Fibroblast of peridontal ligament (primary cell): ENCODE measurements around the gene CCDC38.

Experiments used
- DNase-seq: peaks from one replicate; pipeline ENCODE4 v3.0.0-alpha.2; 2010; ENCODE audit errors: extremely low read depth

The CCDC38 gene

DNA sequence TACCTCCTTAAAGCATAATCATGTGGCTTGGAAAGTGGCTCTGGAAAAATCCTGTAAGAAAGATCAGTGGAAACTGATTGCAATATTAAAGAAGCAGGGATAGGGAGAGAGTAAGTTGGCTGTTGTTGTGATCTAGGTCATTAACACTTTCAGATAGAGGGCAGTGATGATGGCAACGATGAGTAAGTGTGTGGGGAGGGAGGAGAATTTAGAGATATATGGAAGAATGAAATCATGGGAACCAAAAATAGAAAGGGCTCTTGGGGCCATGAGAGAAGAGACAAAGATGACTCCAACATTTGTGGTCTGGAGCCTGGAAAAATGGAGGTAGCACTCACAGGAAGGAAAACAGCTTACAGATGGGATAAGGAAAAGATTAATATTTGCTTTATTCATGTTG is 60.3 kb downstream of the CCDC38 start:
- DNase-seq = peak; percentile 43

DNA sequence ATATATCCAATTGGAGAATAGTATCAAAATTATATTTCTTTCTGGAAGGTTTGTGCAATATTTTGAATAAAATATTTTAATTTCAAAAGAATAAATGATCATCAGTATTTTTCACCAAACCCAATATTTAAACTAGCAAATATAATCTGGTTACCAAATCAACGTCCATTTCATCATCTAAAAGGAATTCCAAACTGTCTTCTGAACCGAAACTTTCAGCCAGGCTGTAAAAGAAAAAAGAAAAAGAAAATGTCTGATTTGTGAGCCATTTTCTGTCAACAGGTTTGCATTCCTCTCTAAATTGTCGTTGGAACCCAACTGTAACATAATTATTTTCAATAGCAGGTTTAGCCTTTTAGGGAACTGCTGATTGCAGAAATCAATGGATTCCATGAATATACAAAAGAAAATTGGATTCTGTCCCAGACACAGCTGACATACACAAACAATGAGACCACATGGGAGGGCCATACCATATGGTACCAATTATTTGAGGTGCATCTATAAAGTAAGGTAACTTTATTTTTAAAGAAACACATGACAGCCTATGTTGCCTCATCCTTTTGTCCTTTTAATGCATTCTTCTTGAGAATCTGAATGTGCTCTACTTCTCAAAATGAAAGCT is 61.0 kb downstream of the CCDC38 start:
- DNase-seq = peak; percentile 71

DNA sequence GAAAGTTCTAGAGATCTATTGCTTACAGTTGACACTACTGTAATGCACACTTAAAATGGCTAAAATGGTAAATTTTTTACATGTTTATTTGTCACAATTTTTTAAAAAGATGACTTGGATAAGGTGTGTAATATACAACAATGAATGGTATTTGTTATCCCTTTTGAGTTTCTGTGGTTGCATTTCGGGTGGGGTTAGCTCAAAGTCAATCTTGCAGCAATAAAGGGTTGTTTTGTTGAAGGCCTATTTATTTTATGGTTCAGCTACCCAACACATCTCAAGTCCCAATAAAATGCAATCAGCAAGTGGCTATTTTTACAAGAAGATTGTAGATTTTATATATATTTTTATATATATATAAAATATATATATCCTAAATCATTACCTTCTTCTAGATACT is 61.5 kb downstream of the CCDC38 start:
- DNase-seq = no peak

DNA sequence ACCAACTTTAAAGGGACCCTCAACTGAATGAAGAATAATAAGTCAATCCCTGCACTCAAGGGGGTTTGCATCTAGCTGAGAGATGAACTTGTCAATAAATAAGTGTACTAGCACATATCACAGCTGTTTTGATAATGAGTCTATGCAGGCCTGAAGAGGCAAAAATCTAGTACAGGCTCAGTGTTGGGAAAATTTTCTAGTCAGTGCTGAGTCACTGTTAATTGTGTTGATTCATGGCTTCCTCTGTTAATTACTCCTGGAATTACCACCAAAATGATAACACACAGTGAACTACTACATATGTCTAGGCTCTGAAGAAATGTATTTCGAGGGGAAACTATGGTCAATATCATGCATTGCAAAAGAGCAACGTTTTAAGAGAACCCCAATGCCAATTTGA is 64.8 kb downstream of the CCDC38 start:
- DNase-seq = peak; percentile 20

DNA sequence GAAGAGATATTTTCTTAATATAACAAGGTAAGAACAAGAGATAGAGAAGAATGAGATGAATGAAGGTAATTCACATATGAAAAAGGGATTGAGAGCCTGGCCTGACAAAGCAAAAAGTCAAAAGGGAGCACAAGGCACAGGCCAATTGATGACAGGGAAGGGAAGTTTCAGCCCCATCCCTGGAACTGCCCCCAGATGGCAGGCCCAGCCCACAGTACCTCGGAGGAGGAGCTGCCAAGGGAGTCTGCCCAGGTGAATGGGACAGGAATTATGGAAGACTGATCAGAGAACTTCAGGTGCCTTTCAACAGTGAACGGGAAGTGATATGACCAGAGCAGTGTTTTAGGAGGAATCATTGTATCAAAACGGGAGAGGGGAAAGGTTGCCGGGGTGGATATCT is 68.0 kb downstream of the CCDC38 start:
- DNase-seq = no peak

DNA sequence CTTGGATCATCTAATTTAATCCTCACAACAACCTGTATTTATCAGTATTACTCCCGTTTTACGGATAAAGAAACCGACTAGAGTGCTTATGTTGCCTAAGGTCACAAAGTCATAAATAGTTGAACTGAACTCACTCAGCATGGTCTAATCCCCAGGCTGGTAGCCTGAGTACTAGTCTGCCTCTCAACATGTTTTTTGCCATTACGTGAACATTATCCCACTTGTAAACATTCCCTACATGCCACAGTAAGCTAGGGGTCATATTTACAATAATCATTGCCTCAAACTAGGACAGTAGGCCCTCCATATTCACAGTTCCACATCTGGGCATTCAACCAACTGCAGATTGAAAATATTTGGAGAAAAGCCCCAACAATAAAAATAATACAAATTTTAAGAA is 71.5 kb downstream of the CCDC38 start:
- no peak for DNase-seq

DNA sequence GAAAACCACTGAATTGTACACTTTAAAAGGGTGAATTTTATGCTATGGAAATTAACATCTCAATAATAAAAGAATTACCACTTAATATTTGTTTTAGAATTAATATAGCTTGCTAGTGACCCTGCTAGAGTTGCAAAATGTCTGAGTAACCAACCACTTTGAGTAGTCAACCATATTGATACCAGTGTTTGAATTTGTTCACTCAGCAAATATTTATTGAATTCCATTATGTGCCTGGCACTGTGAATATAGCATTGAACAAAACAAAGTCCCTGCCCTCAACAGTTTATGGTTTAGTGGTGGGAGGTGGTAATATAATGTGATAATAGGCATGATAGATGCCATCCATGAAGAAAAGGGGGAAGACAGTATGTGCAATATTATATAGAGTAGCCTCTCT is 79.1 kb downstream of the CCDC38 start:
- DNase-seq = no peak

DNA sequence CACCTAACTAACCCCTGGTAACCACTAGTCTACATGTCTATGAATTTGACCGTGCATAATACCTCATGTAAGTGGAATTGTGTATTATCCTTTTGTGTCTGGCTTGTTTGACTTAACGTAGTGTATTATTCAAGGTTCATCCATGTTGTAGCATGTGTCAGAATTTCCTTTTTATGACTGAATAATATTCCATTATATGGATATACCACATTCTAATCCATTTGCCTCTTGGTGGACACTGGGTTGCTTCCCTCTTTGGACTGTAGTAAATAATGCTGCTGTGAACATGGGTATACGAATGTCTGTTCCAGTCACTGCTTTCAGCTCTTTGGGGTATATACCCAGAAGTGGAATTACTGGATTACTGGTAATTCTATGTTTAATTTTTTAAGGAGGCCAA is 80.4 kb downstream of the CCDC38 start:
- no peak for DNase-seq

DNA sequence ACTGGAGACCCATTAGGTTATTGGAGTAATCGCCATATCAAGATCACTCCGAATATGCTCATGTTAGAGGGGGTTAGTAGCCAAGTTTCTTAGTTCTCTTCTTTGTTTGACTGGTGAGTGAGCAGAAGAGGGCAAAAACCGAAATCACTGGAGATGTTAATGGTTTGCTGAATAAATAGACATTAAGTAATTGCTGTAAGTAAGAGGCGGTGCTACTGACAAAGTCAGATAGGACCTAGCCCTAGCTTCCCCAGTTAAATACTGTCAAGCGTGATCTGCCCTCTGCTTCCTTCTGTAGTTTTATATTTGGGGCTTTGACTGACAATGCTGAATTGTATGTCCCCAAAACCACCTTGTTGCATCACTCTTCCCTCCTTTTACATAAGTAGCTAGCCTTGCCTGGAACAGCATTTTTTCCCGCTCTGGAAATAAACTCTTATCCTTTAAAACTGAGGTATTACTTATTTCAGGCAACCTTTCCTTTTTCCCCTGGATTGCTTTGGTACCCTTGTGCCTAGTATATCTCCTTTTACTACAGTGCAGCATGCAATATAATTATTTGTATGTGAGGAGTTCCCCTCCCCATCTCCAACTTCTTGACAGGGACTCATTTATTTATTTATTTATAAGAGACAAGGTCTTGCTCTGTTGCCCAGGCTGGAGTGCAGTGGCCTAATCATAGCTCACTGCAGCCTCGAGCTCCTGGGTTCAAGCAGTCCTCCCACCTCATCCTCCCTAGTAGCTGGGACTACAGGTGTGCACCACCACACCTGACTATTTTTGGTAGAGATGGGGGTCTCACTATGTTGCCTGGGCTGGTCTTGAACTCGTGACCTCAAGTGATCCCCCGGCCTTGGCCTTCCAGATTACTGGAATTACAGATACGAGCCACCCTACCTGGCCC is 82.2 kb downstream of the CCDC38 start:
- peak; percentile 3 for DNase-seq

DNA sequence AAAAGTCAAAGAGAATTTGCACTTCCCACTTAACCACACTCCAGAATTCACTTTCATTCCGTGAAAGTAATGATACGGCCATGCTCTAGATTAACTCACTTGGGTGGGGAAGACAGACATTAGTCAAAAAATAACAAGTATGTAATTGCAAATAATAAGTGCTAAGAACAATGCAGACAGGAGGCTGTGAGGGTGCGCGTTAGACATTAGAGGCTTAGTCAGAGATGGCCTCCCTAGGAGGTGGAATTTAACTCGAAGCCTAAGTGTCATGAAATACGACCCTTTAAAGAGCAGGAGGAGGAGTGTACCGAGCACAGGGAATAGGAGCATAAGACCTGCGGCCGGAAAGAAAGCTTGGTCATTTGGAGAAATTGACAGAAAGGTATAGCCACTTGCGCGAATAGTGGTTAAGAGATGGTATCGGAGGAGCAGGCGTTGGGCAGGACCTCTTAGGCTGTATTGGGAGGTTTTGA is 83.0 kb downstream of the CCDC38 start:
- DNase-seq = peak; percentile 33

DNA sequence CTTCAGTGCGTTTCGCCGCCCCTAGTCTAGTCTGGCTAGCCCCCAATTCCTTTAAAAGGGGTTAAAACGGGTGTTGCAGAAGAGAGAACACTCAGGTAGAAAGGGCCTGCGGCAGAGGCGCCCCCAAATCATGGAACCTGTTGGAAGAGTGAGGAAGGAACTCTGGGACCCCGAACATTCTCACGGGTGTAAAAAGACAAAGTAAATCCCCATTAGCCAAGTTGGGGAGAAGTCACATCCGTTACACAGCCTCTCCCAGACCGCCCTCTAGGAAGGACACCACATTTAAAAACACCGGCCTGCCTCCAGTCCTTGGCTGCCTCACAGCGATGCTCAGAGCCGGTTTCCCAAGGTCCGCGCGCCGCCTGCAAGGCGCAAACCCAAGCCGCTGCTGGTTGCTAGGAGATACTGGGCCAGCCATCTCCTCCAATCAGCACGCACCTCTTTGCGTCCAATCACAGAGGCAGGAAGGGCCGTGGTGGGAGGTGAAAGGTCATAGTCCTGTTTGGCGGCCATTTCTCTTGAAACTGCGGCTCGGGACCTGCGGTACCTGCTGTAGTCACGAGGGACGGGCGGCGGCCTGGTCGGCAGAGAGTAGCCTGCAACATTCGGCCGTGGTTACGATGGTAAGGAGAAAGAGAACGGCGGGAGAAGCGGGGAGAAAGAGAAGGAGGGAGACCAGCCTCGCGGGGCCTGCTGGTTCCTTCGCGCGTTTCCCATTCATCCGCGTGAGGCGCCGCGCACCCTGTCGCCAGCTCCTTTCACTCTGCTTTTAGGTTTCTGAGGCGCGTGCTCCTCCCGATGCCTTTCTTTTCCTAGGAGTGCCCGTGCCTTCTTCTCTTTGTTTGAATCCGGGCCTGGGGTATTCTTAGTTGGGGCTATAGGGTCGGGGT is 83.7 kb downstream of the CCDC38 start, which contains the start of gene SNRPF:
SNRPF (plus strand) TSS at position 502 of the 893 bp plus-strand sequence; CDS start at position 624, 122 bp downstream.
- DNase-seq = peak; percentile 97

DNA sequence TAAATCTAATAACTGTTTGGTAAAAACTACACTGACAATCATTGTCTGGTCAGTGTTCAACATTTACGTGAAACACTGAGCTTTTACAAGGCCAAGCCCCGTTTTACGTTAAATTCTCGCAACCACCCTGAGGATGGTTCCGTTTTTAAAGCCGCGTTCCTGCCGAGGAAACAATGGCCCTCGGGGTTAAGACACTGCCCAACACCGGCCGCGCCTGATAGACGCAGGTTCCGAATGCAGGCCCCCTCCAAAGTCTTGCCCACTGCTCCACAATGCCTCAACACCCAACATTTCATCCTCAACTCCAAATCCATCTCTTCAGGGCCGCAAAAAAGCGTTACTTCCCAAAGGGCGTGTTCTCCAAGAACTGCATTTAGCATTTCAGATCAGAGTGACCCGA is 84.6 kb downstream of the CCDC38 start:
- no peak for DNase-seq

DNA sequence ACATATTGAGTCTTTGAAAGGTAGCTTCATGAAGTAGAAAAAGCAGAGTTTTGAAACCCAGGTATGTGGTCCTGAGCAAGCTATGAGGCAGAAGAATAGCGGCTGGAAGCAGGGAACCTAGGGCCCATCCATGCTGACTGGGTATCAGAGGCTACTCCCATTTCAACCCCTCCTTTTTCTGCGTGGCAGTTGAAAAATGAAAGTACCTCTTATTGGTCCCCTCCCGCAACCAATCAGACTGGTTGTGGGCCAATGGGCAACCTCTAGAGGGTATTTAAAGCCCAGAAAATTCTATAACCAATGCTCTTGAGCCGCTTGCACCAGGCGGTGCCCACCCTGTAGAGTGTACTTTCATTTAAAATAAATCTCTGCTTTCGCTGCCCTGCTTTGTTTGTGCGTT is 85.3 kb downstream of the CCDC38 start:
- DNase-seq = no peak

DNA sequence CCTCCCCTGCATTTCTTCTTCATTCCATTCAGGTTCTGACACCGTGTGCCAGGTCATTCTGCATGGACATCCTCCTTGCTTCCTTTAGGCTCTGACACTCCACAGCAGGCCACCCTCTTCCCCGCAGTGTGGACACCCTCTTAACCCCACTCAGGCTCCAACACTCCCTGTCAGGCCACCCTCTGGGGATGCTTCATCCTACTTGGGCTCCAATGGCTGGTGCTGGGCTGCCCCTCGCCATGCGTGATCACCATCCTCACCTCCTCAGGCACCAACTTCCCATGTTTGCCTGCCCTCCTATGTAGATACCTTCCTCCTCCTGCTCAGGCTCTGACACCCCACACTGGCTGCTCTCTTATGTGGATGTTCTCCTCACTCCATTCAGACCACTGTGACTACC is 90.3 kb downstream of the CCDC38 start:
- no peak for DNase-seq

DNA sequence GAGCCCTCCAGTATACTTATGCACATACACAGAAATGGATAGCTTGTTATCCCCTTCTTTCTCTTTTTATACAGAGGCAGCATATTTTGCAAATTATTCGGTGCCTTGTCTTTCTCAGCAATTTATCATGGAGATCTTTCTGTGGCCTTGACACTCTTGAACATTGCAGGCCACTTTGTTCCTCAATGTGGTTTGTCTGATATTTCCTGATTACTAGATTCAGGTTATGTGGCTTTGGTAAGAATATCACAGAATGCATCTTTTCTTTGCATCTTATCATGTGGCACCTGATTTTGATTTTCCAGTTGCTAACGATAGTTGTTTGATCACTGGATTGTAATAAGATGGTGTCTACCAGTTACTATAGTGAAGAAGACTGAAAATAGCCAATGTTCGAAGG is 90.8 kb downstream of the CCDC38 start:
- no peak for DNase-seq

DNA sequence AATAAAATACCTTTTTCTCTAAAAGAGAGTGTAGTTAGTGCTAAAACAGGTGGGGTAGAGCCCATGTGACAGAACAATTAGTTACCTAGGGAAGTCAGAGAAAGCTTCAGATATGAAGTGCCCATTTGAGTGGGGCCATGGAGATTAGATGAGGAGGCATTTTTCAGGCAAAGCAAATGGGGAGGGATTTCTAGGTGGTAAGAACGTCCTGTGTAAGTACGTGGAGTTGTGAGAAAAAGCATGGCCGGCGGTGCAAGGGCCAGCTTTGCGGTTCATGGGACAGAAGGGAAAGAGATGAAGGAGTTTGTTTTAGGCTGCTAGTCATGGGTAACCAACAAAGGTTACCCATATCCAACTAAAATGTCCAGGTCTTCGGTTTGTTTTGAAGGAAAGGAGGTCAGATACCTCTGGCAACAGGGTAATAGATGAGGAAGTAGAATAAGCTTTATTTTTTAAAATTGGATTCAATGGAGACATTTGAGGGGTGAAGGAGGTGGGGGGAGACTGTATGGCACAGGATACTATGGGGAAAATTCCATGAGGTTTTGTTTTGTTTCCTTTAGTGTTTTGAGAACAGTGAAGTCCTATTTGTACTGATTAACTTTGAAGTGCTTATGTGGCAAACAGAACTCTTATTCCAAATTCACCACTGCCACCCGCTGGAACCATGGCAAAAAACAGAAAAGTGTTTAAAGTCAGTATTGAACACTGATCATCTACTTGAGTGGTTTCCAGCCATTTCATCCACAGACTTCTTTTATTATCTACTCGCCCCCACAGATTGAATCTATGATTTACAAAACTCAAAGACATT is 93.6 kb downstream of the CCDC38 start:
- DNase-seq = peak; percentile 76

DNA sequence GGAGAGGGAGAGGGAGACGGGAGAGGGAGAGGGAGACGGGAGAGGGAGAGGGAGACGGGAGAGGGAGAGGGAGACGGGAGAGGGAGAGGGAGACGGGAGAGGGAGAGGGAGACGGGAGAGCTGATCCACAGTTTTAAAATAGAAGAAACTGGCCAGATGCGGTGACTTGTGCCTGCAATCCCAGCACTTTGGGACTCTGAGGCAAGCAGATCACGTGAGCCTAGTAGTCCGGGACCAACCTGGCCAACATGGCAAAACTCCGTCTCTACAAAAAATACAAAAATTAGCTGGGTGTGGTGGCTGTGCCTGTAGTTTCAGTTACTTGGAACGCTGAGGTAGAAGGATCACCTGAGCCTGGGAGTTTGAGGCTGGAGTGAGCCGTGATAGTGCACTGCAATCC is 100.0 kb downstream of the CCDC38 start:
- DNase-seq = peak; percentile 51

DNA sequence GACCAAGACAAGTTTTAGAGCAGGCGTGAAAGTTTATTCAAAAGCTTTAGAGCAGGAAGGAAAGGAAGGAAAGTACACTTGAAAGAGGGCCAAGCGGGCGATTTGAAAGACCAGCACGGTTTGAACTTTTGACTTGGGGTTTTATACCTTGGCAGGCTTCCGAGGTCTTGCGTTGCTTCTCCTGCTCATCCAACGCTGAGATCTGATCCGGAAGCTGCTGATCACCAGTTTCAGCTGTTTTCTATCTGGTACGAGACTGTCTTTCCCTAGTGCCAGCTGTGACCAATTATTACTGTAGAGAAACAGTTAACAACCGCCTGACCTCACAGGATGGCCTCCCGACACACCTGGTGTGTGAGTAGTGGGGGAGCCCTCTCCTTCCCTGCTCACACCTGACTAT is 104.3 kb downstream of the CCDC38 start:
- DNase-seq = peak; percentile 92

DNA sequence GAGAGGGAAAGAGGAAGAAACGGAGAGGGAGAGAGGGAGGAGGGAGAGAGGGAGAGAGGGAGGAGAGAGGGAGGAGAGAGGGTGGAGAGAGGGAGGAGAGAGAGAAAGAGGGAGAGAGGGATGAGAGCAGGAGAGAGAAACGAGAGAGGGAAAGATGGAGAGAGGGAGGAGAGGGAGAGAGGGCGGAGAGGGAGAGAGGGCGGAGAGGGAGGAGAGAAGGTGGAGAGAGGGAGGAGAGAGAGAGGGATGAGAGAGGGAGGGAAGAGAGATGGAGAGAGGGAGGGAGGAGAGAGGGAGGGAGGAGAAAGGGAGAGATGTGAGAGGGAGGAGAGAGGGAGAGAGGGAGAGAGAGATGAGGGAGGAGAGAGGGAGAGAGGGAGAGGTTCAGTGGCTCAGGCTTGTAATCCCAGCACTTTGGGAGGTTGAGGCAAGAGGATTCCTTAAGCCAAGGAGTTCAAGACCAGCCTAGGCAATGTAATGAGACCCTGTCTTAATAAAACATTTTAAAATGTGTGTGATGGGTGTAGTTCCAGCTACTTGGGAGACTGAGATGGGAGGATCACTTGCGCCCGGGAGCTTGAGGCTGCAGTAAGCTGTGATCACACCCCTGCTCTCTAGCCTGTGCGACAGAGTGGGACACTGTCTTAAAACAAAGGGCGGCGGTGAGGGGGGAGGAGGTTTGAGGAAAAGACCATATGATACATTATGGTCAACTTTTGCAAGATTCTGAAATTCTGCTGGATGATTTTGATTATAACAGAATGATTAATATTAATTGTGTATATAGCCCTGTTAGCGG is 105.0 kb downstream of the CCDC38 start:
- peak; percentile 7 for DNase-seq

DNA sequence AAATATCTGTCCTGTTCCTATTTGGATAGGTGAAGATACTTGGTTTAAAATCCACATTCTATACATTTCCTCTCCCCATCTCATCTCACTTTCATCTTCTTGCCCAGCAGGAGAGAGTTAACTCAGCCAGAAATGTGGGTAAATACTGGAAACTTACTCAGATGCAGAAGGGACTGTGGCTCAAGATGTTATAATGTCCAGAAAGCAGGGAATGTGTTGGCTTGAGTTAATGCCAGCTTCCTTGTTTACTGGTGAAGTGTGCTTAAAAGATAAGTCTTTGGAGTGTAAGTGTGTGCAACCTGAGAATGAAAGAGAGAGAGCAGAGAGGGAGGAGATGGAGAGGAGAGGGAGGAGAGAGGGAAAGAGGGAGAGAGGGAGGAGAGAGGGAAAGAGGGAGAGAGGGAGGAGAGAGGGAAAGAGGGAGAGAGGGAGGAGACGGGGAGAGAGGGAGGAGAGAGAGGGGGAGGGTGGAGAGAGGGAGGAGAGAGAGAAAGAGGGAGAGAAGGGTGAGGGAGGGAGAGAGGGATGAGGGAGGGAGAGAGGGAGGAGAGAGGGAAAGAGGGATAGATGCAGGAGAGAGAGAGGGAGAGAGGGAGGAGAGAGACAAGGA is 105.7 kb downstream of the CCDC38 start:
- peak; percentile 66 for DNase-seq
